HG02642 (cell line): ENCODE results near the gene NMU.
"Not testable (repeated sequence)": the region's sequence is repeated elsewhere in the genome, so short reads cannot be mapped to it uniquely, and the experiment has no call there.

Experiments used
- ATAC-seq: cut with Tn5 transposase; IDR thresholded peaks from one replicate; pipeline ENCODE4 v1.9.1; 2021; ENCODE audit warnings: mild to moderate bottlenecking; ENCODE audit not compliant: unreplicated experiment, poor library complexity

NMU gene

DNA sequence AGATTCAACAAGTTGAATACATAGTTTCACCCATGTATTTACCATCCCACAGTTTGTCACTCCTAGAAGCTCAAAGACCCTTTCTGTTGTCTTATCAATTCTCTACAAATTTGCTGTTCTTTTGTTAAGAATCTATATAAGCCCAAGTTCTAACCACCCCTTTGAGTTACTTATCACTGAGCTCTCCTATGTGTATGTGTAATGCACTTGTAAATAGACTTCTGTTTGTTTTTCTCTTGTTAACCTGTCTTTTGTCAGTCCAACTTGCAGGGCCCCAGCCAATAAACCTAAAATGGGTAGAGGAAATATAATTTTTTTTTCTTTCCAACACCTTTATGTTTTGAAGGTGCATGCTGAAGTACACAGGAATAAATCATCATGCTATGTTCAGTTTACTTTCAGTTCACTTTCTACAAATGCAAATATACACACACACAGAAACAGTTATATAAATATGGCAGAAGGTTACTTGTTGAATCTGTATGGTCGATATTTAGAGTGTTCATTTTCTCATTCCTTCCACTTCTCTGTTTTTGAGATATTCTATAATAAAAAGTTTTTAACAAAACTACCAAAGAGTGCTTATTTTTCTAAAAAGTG is 67.1 kb downstream of the NMU start:
- no peak for ATAC-seq

DNA sequence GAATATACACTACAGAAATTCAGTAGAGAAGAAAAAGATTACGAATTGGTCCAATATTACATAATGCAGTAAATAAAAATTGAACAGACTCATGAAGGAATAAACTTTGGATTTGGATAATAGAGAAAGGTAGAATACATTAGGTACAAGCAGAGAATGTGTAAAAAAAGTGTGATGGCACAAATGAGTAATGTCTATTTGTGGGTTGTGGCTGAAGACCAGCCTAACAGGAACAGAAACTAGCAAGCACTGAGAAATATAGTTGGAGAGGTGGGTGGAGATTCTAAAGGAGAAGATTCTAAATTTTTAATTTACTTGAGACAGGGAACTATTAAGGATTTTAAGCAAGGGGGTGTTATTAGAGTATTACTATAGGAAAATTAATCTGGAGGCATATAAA is 74.2 kb downstream of the NMU start:
- ATAC-seq, result peak; percentile 100

DNA sequence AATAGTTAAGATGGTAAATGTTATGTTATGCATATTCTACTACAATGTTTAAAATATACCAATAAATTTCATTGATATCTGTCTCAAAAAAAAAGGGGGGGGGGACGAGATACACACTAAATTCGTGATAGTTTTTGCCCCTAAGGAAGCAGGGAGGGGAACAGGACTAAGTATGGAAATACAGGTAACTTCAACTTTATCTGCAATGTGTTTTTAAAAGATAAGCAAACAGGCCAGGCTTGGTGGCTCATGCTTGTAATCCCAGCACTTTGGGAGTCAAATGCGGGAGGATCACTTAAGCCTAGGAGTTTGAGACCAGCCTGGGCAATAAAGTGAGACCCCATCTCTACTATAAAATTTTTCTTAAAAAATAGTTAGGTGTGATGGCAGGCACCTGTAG is 76.0 kb downstream of the NMU start:
- no peak for ATAC-seq

DNA sequence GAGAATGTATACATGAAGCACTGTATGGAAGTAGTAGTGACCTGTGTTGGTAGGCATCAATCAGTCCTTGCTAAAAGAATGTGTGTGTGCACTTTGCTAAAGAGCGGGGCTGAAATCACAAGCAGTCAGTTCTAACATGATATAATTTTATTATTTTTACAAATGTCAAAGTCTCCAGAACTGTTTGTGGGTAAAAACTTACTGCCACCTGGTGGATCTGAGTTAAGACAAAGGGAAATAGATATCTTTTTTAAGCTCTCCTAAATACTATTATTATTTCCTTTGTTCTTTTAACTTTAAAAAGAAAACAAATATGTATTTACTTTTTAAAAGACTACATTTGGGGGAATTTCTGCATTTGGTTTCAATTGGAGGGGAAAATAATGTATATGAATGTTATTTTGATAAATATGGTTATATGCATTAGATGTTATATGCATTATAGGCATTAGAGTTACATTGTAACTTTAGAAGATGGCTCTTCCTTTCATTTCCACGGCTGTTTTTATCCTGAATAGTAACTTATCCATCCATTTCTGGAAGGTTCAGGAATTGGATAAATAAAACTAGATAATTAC is 81.6 kb downstream of the NMU start:
- ATAC-seq, result no peak

DNA sequence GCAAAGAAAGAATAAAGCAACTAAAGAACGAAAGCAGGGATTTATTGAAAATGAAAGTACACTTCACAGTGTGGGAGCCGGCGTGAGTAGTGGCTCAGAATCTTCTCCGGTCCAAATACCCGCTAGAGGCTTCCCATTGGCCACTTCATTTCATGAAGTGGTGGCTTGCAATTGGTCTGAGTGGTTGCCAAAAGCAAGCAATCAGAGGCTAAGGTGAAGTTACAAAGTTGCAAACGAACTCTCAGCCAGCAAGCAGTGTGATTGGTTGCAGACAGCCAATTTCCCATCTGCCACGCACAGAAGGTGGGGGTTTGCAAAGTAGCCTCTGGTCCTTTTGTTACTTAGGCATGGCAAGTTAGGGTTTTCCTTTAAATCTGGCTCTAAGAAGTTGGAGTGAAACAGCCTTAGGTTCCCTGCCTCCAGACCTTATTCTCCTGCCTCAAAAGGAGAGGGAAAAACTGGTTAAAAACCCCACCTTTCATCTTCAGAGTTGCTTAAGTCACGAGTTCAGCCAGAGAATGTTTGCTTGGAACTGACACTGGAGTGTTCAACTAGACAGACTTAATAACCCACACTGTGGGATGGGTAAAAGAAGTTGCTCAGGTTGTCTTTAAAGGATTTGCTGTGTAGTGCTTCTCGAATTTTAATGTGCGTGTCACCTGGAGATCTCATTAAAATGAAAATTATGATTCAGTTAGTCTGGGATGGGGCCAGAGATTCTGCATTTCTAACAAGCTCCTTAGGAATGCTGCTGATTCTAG is 82.5 kb downstream of the NMU start:
- ATAC-seq, result no peak

DNA sequence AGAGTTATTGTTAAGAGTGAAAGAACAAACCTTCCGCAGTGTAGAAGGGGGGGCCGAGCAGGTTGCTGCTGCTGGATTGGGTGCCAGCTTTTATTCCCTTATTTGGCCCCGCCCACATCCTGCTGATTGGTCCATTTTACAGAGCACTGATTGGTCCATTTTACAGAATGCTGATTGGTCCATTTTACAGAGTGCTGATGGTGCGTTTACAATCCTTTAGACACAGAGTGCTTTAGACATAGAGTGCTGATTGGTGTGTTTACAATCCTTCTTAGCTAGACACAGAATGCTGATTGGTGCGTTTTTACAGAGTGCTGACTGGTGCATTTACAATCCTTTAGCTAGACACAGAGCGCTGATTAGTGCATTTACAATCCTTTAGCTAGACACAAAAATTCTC is 84.1 kb downstream of the NMU start:
- not testable (repeated sequence) for ATAC-seq

DNA sequence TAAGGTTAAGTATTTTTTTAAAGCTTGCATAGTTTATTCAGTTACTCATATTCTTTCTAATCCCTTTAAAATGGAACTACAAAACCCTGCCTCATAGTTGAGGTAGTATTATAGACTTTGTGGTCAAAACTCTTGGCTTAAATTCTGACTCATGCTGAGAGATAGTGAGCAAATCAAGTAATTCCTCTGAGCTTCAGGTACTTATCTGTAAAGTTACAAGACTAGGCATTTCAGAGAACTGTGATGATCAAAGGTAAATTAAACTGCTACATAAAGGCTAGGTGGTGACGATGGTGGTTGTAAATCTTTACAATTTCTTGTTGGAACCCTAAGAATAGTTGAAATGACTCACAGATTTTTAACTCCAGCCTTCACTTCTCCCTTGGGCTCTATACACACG is 86.2 kb downstream of the NMU start:
- ATAC-seq, result no peak

DNA sequence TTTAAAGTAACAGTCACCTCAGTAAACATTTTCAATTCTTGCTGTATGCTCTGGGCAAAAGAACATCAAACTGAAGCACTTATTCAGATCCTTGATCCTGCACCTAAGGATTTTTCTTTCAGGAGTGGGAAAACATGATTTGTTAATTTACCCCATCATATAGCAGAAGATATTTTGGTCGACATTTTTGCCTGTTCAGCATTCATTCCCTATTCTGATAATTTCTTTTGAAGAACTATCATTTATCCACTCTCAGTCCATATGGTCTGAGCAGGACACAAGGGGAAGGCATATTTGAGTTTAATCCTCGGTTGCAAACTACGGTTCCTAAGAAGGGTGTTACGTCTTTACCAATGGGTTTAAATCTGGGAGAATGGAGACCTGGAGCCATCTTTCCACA is 88.2 kb downstream of the NMU start:
- ATAC-seq, result no peak

DNA sequence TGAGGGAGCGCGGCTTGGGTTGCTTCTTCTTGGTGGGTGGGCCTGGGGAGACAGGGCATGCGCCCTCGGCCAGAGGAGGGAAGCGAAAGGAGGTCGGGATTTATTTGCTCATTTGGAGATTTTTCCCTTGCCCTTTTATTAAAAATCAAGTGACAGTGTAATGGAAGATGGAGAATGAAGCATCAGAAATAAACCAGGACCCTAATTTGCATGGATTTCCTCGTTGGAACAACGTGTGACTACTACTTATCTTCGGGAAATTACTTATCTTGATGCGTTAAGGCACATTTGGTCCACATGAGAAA is 88.7 kb downstream of the NMU start:
- no peak for ATAC-seq

DNA sequence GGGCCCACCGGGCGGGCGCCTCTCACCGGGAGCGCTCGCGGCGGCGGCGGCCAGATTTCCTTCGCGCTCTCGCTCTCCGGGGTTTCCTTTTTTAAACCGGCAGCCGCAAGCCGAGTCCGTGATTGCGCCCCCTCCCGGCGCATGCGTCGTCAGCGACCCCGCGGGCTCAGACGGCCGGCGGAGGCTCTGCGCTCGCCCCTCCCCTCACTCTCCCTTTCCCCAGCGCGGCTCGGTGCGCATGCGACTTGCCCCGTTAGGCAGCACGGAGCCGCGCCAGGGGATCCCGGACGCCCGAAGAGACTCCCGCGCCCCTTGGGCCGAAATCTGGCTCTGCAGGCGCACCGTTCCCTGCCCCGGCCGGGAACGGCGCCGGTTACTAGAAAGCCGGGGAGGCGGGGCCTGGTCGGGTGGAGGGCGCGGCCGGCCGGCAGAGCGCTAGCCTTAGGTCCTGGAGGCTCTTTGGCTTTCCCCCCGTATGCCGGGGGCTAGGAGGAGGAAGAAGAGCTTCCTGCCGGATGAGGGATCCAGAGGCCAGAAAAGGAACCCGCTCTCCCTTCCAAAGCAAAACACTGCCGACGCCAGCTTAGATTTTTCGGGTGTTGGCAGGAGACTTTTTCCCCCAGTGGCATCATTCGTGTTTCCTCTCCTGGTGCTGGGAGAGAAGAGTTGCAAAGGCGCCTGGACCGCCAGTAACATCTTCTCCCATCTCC is 89.2 kb downstream of the NMU start, which contains the start of gene CLOCK:
Gene CLOCK (minus strand): TSS at position 154 of the 710 bp plus-strand sequence. CDS start 64,124 bp downstream, outside the sequence.
- ATAC-seq, result peak; percentile 82

DNA sequence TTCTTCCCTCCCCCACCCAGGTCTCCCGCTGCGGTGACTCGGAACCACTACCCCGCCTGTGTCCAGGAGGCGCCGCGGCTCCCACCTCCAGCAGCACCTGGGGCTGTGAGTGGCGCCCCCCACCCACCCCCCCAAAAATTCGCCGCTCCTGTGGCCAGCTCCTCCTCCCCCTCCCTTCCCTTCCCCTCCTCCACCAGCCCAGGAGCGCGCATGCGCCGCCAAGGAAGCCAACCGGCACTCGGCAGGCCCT is 89.7 kb downstream of the NMU start:
- peak; percentile 53 for ATAC-seq

DNA sequence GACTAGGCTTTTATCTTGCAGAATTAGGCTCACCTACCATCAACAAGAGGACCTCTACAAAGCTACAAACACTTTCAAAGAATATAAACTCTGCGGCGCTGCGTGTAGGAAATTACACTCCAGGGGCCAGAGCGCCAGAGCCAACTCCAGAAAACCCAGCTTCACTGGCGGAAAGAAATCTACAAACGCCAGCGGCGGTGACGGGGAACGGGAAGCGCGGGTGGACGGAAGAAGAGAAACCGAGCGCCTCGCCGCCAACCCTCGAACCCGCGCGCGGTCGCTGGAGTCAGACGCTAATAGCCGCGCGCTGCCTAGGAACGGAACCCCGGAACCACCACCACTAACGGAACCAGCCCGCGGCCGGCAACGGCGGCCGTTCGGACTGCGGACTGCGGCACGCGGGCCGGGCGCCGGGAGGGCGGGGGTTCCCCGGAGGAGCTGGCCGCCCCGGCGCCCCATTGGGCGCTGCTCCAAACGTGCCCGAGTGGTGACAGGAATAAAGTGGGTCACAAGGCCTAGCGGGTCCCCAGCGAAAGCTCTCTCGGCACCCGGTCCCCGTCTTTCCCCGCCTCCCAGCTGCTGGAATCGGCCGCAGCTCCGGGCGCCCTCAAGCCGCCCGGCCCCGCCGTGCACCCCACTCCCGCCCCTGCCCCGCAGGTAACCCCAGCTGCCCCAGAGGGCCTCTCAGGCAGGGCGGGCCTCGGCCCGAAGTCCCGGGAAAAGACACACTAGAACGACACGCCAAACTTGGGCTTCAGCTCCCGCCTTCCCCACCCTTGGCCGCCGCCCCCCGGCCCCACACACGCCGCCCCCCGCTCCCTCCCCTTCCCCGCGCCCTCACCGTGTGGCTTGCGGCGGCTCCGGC is 90.2 kb downstream of the NMU start:
- peak; percentile 50 for ATAC-seq
